Measurements from ENCODE around the gene SUN3. TPM values are rescaled to one million over a fixed set of nuclear protein-coding genes. Genes with fewer than 3 reads are reported as not detected.
"Not testable (repeated sequence)": the region's sequence is repeated elsewhere in the genome, so short reads cannot be mapped to it uniquely, and the experiment has no call there.

The SUN3 gene
- total and polyA plus RNA-seq, 2 of the 8 experiments (the other 6 are each of a cell fraction or from before 2014, with no cell fraction given): not detected

DNA sequence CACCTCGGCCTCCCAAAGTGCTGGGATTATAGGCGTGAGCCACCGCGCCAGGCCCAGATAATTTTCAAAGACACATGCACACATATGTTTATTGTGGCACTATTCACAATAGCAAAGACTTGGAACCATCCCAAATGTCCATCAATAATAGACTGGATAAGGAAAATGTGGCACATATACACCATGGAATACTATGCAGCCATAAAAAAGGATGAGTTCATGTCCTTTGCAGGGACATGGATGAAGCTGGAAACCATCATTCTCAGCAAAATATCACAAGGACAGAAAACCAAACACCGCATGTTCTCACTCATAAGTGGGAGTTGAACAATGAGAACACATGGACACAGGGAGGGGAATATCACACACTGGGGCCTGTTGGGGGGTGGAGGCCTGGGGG is 48.3 kb downstream of the SUN3 start:
- H3K4me2 ChIP-seq (ENCODE audit: insufficient read depth in 1 of 2, low read depth in 2 of 2, low read length in 2 of 2); H3K18ac ChIP-seq (ENCODE audit: extremely low read depth, low read length); H2BK5ac ChIP-seq (ENCODE audit: low read depth, low read length); H3K4me1 ChIP-seq (replicated peaks in 1 of 4; ENCODE audit: control insufficient read depth in 3 of 4, insufficient read depth in 4 of 4, low read length in 3 of 4); H3K27me3 ChIP-seq (replicated peaks in 1 of 4; ENCODE audit: control insufficient read depth in 3 of 4, extremely low read depth in 1 of 4, insufficient read depth in 3 of 4, low read length in 3 of 4); H3K9ac ChIP-seq (replicated peaks in 1 of 4; ENCODE audit: extremely low read depth in 1 of 4, low read depth in 3 of 4, low read length in 3 of 4); H3K23me2 ChIP-seq (ENCODE audit: low read depth, low read length); FAIRE-seq; H3K23ac ChIP-seq (ENCODE audit: insufficient read length); DNase-seq (ENCODE audit: low read depth in 1 of 2, low spot score in 2 of 2); H4K20me1 ChIP-seq (replicated peaks in 1 of 2; ENCODE audit: control insufficient read depth in 1 of 2, insufficient read depth in 2 of 2, low read length in 2 of 2); H4K91ac ChIP-seq (replicated peaks; ENCODE audit: insufficient read length, low read length); H2AFZ ChIP-seq (ENCODE audit: low read length); H4K5ac ChIP-seq (ENCODE audit: insufficient read length, low read depth, low read length); H4K8ac ChIP-seq (ENCODE audit: extremely low read depth, insufficient read depth, low read length); CTCF ChIA-PET (ENCODE audit: partially characterized antibody); H3K4ac ChIP-seq (replicated peaks; ENCODE audit: insufficient read length, low read depth, low read length); H2BK15ac ChIP-seq (ENCODE audit: low read length); H3K9me3 ChIP-seq (ENCODE audit: insufficient read depth in 2 of 2, low read depth in 1 of 2, low read length in 1 of 2); H3K14ac ChIP-seq (ENCODE audit: insufficient read length); H3K27ac ChIP-seq (ENCODE audit: low read depth, low read length); H2BK12ac ChIP-seq (ENCODE audit: low read depth, low read length); H2BK20ac ChIP-seq (ENCODE audit: low read length); H2BK120ac ChIP-seq (replicated peaks; ENCODE audit: low read depth, low read length); H3K4me3 ChIP-seq (ENCODE audit: extremely low read depth in 1 of 4, insufficient read depth in 2 of 4, low read depth in 3 of 4, low read length in 4 of 4); H3K56ac ChIP-seq (replicated peaks; ENCODE audit: insufficient read length, low read depth, low read length); H3K79me1 ChIP-seq (ENCODE audit: low read depth, low read length); H2AK5ac ChIP-seq (ENCODE audit: low read depth, low read length): not testable (repeated sequence)
- peaks cover 5 to 28% (median 17%) of the 10 kb centered on the region in 4 experiments; a peak in 6 of 8 replicates for H3K36me3 ChIP-seq (ENCODE audit: control insufficient read depth in 2 of 4, insufficient read depth in 4 of 4, low read length in 3 of 4)
- 87% methylated on average over 5 of the region's 5 CpGs; no CpG with 5 or more reads in 1 of the 2 experiments for WGBS, 2 experiments (ENCODE audit: extremely low coverage in 1 of 2, insufficient coverage in 1 of 2, insufficient read length in 1 of 2, insufficient replicate concordance in 2 of 2, low coverage in 1 of 2, low lambda C conversion rate in 2 of 2, missing lambda C conversion rate in 1 of 2)
- POLR2A ChIA-PET (ENCODE audit: partially characterized antibody): interaction anchor here (1.4 kb wide), 1 partner anchor 11 kb away, joined by 5 read pairs; no protein-coding TSS in a partner anchor
- peaks cover 5 to 13% of the 10 kb centered on the region in 2 experiments for H3K79me2 ChIP-seq (ENCODE audit: control insufficient read depth in 1 of 2, insufficient read depth in 2 of 2, low read length in 2 of 2)

Measured in H1 (cell line).